WTC11 (cell line): Measurements from ENCODE around the gene DNM1.

Experiments used
- CTCF ChIP-seq: fragments of 200-600 bp; IDR thresholded peaks from 2 replicates; pipeline ENCODE4 v1.8.0; 2022; ENCODE audit warnings: antibody characterized with exemption
- IRF2 ChIP-seq: sonication (generic); formaldehyde crosslinking; IDR thresholded peaks from 2 replicates; pipeline ENCODE4 v1.8.0; 2022; ENCODE audit warnings: low read depth, missing genetic modification reagents, borderline replicate concordance
- JUN ChIP-seq: sonication (generic); formaldehyde crosslinking; IDR thresholded peaks from 2 replicates; pipeline ENCODE4 v1.8.0; 2023; ENCODE audit warnings: mild to moderate bottlenecking, missing genetic modification reagents
- KAT7 ChIP-seq: sonication (generic); formaldehyde crosslinking; IDR thresholded peaks from 2 replicates; pipeline ENCODE4 v1.8.1; 2023; ENCODE audit warnings: missing genetic modification reagents, mild to moderate bottlenecking, borderline replicate concordance
- SMAD4 ChIP-seq: sonication (generic); formaldehyde crosslinking; IDR thresholded peaks from 2 replicates; pipeline ENCODE4 v1.8.0; 2022; ENCODE audit warnings: mild to moderate bottlenecking, missing genetic modification reagents
- USF2 ChIP-seq: sonication (generic); formaldehyde crosslinking; IDR thresholded peaks from 2 replicates; pipeline ENCODE4 v1.8.1; 2023; ENCODE audit warnings: mild to moderate bottlenecking, missing genetic modification reagents, moderate library complexity

DNA sequence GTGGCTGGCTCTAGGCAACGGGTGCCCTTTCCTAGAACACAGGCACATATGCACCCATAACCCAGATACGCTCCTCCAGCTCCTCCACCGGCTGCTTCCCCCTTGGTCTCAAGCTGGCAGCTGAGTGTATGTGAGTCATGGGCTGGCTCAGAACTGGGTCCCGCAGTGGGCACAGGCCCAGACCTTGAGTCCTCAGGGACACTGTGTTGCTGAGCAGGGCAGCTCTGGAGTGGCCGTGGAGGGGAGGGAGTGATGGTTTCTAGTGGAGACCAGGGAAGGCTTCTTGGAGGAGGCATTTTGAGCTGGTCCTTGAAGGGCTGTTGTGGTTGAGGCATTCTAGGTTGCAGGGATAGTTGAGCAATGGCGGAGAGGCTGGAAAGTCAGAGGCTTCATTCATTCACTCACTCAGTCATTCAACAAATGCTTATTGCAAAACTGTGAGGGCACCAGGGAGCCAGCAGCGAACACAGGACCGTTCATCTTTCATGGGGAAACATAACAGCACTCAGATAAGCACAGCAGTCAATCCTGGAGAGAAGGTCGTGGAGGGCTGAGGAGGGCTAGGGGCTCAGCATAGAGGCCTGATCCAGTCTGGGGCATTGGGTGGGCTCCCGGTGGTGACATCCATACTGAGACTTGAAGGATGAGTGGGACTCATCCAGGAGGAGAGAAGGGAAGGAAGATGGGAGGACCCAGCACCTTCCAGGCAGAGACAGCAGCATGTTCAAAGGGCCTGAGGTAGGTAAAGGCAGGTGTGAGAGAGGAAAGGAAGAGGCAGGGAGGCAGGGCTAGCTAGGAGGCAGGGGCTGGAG is 40.8 kb upstream of the DNM1 start:
- TF ChIP-seq CTCF (no peak), JUN (CRISPR knock-in tag) (no peak), USF2 (no peak), IRF2 (no peak), KAT7 (no peak), SMAD4 (CRISPR knock-in tag) (no peak)
